ENCODE measurements around the gene MMP23B.

- peak in 4 of 6 experiments; percentile 19 to 31 (median 21) for TF ChIP-seq CTCF (IDR thresholded peaks at IDR 0.05)
- peak in 1 of 2 donors; percentile 53 for TF ChIP-seq POLR2A (IDR thresholded peaks at IDR 0.05)
Measured at GRCh38 chr1:1658583-1659549, 26.9 kb downstream of the MMP23B start, which contains the start of gene CDK11B.
